OCI-LY1 (cell line): ENCODE data around the gene ACAT2.
"Not testable (repeated sequence)": the region's sequence is repeated elsewhere in the genome, so short reads cannot be mapped to it uniquely, and the experiment has no call there.

Experiments
- EZH2 ChIP-seq: fragments of 200-600 bp; sonication (generic), shearing (Covaris generic); IDR thresholded peaks from 2 replicates; pipeline ENCODE4 v1.8.0; 2017; ENCODE audit warnings: borderline replicate concordance, mixed run types, mild to moderate bottlenecking, antibody characterized with exemption, low read length, moderate library complexity, mixed read lengths
- TF ChIP-seq, protein P1 (sequence below): fragments of 200-600 bp; sonication (generic), shearing (Covaris generic); IDR thresholded peaks from 2 replicates; pipeline ENCODE4 v1.5.1; 2017; ENCODE audit warnings: mild to moderate bottlenecking, antibody characterized with exemption, low read length, moderate library complexity, mixed read lengths

DNA sequence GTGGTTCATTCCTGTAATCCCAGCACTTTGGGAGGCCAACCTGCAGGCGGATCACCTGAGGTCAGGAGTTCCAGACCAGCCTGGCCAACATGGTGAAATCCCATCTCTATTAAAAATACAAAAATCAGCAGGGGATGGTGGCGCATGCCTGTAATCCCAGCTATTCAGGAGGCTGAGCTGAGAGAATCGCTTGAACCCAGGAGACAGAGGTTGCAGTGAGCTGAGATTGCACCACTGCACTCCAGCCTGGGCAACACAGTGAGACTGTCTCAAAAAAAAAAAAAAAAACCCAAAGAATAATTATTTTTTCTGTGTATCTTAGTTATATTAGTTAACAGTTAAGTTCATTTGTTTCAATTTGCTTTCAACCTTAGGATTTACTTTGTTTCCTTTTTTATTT is 36.6 kb upstream of the ACAT2 start:
- TF ChIP-seq, protein P1, sequence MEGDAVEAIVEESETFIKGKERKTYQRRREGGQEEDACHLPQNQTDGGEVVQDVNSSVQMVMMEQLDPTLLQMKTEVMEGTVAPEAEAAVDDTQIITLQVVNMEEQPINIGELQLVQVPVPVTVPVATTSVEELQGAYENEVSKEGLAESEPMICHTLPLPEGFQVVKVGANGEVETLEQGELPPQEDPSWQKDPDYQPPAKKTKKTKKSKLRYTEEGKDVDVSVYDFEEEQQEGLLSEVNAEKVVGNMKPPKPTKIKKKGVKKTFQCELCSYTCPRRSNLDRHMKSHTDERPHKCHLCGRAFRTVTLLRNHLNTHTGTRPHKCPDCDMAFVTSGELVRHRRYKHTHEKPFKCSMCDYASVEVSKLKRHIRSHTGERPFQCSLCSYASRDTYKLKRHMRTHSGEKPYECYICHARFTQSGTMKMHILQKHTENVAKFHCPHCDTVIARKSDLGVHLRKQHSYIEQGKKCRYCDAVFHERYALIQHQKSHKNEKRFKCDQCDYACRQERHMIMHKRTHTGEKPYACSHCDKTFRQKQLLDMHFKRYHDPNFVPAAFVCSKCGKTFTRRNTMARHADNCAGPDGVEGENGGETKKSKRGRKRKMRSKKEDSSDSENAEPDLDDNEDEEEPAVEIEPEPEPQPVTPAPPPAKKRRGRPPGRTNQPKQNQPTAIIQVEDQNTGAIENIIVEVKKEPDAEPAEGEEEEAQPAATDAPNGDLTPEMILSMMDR = not testable (repeated sequence)
- not testable (repeated sequence) for TF ChIP-seq EZH2
